ENCODE results near the gene ZNF654.

- TF ChIP-seq TSHZ1 (CRISPR knock-in tag; IDR thresholded peaks at IDR 0.05) (no peak), ZNF318 (IDR thresholded peaks at IDR 0.05; ENCODE audit: borderline replicate concordance in 1 of 2, low read depth in 1 of 2) (no peak), FOXO4 (CRISPR knock-in tag; IDR thresholded peaks at IDR 0.05) (no peak), CBX5 (IDR thresholded peaks at IDR 0.05; ENCODE audit: borderline replicate concordance, low read depth) (no peak), GTF2F1 (IDR thresholded peaks at IDR 0.05; ENCODE audit: low read depth, low read length) (no peak), ZNF511 (CRISPR knock-in tag; IDR thresholded peaks at IDR 0.05) (no peak), GABPA (tag; conservative IDR thresholded peaks at IDR 0.05; ENCODE audit: low read depth) (no peak), NRF1 (conservative IDR thresholded peaks at IDR 0.05 in 1 of 2, IDR thresholded peaks at IDR 0.05 in 1 of 2) (no peak), SPI1 (IDR thresholded peaks at IDR 0.05; ENCODE audit: borderline replicate concordance, low read depth, low read length) (no peak), TEAD4 (IDR thresholded peaks at IDR 0.05; ENCODE audit: low read length) (no peak), TEAD4 (CRISPR knock-in tag; IDR thresholded peaks at IDR 0.05; ENCODE audit: borderline replicate concordance) (no peak)
These were observed 73.8 kb downstream of the ZNF654 start for GRCh38 chr3:88132894-88133293.

All from K562 (cell line).